NK-92 treated with Interleukin-12 subunit alpha and Interleukin-12 subunit beta, amount 100 ng/mL, for 24 hours (cell line): Measurements from ENCODE around the gene SCGB1D1.

ENCODE experiments used
- DNase-seq: peaks from one replicate; lab custom pipeline; 2025; lab: John Stamatoyannopoulos, UW

The SCGB1D1 gene

GRCh38 chr11:62190011-62190410, at the start of gene SCGB1D1:
SCGB1D1 (plus strand) TSS chr11:62190216; CDS start chr11:62190285, 69 bp downstream.
- no peak for DNase-seq

GRCh38 chr11:62140304-62141110, 49.5 kb upstream of the SCGB1D1 start:
- no peak for DNase-seq

GRCh38 chr11:62141111-62142042, 48.6 kb upstream of the SCGB1D1 start:
- DNase-seq, result no peak

GRCh38 chr11:62142043-62142375, 48.0 kb upstream of the SCGB1D1 start:
- no peak for DNase-seq

- no peak for DNase-seq
These were observed 47.1 kb upstream of the SCGB1D1 start for GRCh38 chr11:62142921-62143320.

- no peak for DNase-seq
These were observed 46.3 kb upstream of the SCGB1D1 start for GRCh38 chr11:62143727-62144126.

GRCh38 chr11:62144641-62145255, 45.3 kb upstream of the SCGB1D1 start:
- DNase-seq, result no peak

GRCh38 chr11:62145261-62145871, 44.6 kb upstream of the SCGB1D1 start:
- no peak for DNase-seq

- no peak for DNase-seq
These were observed 43.4 kb upstream of the SCGB1D1 start for GRCh38 chr11:62146476-62147200.

GRCh38 chr11:62147545-62147944, 42.5 kb upstream of the SCGB1D1 start:
- no peak for DNase-seq

GRCh38 chr11:62148271-62148980, 41.6 kb upstream of the SCGB1D1 start:
- no peak for DNase-seq

- DNase-seq, result no peak
These were observed 39.8 kb upstream of the SCGB1D1 start for GRCh38 chr11:62149986-62150886.

GRCh38 chr11:62150887-62151736, 38.9 kb upstream of the SCGB1D1 start:
- no peak for DNase-seq

GRCh38 chr11:62151737-62152102, 38.3 kb upstream of the SCGB1D1 start:
- no peak for DNase-seq

- no peak for DNase-seq
These were observed 37.5 kb upstream of the SCGB1D1 start for GRCh38 chr11:62152245-62153086.

GRCh38 chr11:62153087-62153395, 37.0 kb upstream of the SCGB1D1 start:
- no peak for DNase-seq

- no peak for DNase-seq
These were observed 36.4 kb upstream of the SCGB1D1 start for GRCh38 chr11:62153617-62154016.

GRCh38 chr11:62157603-62158002, 32.4 kb upstream of the SCGB1D1 start:
- DNase-seq, result no peak
